T-helper 22 cell (primary cell): ENCODE results near the gene MAP7D2.

Source experiments
- DNase-seq: peaks from one replicate; pipeline ENCODE4 v3.0.0-alpha.2; 2020; ENCODE audit warnings: low read depth

Gene MAP7D2

DNA sequence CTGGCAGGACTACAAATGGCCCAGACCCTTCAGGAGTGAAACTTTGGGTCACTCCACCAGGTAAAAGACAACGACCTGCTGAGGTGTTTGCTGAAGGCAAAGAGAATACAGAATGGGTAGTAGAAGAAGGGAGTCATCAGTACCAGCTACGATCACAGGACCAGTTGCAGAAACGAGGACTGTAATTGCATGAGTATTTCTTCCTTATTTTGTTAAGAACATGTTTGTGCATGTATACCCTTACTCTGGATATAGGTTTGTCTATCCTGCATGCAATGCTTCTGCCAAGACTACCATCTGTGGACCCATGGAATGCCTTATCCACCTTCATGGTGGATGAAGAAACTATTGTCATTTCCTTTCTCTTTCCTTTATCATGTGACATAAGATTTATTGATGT is 77.7 kb downstream of the MAP7D2 start:
- no peak for DNase-seq

DNA sequence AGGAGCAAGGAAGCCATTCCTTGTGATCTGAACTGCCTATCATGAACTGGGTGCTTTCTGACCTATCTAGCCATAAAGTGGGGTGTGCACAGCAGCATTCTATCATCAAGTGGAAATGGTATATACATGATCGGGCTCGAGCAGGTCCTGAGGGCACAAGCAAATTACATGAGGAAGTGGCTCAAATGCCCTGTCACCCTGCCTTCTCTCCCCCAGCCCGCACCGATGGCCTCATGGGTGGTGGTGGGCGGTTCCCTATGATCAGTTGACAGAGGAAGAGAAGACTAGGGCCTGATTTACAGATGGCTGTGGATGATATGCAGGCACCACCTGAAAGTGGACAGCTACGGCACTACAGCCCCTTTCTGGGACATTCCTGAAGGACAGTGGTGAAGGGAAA is 79.5 kb downstream of the MAP7D2 start:
- no peak for DNase-seq

DNA sequence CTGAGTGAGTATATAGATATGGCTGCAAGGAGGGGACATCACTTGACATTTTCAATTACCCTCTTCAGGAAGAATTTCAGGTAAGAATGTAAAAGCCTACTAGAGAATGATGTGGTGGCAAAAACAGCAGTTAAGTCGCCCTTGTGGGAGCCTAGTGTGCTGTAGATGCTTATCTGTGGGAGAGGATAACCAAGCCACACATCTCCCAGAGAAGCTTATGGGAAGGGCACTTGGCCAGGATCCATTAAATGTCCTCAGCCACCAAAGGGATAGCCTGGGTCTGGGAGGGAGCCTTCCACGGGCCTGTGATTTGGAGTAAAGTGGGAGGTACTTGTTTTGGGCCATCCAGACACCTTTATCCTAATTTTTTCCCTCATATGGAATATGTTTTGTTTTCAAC is 84.5 kb downstream of the MAP7D2 start:
- DNase-seq, result no peak

DNA sequence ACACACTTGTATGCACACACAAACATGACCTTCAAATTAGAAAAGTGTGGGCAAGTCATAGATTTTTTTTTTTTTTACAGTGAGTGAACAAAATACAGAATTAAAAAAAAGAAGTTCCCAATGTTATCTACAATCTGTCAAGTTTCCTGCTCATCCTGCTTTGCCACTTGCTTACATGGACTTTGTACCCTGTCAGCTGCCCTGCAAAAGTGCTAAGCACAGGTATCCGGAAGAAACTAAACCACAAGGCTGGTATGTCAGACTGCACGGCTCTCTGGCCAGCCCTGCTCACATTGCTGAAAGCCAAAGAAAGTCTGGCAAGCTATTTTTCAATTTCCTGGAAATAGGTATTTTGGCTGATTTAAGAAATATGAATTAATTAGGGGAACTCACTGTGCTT is 87.0 kb downstream of the MAP7D2 start:
- DNase-seq, result no peak

DNA sequence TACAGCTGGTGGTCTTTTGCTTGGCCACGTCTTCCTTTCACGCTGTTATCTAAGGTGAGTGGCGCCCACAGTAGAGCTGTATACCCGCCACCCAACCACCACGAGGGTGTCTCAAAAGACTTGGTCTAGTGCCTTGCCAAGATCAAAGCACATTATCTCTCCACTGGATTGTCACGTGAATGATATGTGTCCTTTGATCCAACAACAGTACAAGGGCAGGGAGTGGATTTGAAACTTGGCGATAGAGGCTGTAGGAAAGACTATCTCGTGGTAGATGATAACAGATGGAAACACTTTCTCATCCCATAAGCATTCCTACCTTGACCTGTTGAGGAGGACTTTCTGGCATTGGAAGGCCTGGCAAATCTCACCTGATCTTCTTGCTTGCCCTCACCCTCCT is 88.1 kb downstream of the MAP7D2 start:
- no peak for DNase-seq

DNA sequence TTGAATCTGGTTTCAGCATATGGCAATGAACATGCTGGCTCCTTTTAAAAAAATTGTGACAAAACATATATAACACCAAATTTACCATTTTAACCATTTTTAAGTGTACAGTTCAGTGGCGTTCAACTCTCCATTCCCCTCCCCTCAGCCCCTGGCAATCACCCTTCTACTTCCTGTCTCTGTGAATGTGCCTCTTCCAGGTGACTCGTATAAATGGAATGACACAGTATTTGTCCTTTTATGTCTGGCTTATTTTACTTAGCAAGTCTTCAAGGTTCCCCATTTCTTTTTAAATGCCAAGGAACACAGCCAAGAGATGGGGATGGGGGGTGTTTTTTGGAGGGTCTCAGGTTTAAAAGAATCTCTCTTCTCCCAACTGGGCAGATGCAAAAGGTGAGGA is 90.4 kb downstream of the MAP7D2 start:
- DNase-seq, result no peak

DNA sequence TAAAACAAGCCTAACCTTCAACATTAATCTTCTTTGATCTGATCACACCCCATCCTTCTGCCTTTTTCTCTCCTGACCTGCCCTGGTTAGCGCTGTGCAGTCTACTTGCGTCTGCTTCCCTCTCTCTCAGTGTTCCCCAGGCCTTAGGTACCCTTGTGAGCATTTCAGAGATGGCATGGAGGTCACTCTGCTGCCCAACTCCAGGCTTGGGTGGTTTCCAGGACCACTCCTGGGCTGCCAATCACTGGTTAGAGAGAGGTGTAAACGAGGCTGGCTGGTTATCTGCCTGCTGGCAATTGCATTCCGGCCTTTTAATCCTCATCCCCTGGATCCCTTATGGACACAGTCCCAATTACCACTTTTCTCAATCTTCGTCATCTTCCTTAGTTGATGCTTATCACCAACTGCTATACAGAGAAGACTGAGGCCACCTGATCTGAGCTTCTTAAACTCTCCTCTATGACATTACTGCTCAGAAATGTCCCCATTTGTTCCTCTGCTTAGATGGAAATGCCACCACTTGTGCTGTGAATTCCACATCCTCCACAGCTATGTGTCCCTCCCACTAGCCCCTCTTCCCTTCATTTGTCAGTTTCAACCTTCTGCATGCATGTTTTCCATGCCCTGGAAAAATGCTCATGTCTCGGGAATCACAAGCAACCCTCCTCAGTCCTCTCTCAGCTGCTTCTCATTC is 96.9 kb downstream of the MAP7D2 start:
- DNase-seq, result no peak

DNA sequence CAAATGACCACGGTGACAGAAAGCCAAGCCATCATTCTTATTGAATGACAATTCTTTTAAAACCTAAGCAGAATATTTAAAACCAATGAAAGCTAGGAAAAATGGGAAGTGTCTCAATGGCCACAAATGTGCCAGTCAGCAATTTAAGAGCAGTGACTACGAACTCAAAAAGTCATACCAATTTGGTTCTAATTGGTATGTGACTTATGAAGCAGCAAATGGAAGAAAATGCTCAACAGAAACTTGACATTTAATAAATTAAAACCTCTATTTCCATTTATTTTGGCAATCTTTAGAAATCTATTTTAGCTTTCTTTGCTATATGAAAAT is 100.1 kb downstream of the MAP7D2 start:
- no peak for DNase-seq

DNA sequence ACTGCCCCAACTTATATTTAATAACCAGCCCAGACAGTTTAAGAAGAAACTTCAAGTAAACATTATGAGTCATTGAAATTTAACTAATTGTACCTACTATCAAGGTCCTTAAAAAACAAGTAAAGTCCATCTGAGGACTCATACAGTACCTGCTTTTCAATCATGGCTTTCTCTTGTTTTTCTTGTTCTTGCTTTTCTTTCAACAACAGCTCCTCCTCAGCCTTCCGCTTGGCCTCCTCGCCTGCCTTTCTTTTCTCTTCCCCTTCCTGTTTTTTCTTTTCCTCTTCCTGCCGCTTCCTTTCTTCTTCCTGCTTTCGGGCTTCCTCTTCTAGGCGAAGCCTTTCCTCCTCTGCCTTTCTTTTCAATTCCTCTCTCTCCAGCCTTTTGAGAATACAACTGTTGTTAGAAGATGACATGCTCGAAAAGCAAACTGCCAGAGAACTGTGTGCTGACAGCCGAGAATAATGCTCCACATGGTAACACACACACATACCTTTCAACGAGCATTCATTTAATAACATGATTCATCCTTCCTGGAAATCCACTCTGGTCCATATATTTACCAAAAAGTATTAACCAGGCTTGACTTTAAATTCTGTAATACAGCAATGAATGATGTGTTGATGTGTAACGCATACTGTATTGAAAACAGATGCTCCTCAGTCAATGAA is 100.6 kb downstream of the MAP7D2 start:
- no peak for DNase-seq

DNA sequence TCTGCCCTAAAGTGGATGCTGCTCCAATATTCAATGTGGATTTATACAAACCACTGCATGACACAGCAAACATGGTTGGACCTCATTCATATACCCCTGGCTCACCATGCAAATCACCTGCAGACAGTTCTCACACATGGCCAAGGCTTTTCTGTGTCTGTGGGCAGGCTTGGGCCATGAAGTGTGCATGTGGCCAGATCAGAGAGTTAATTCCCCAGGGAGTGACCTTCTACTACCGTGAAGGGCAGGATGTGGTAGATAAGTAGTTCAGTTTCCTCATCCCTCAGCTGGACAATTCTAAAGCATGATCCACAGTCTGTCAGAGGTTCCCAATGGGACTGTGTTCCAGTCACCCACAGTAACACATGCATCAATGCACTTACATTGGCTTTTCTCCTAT is 101.3 kb downstream of the MAP7D2 start:
- DNase-seq, result no peak

DNA sequence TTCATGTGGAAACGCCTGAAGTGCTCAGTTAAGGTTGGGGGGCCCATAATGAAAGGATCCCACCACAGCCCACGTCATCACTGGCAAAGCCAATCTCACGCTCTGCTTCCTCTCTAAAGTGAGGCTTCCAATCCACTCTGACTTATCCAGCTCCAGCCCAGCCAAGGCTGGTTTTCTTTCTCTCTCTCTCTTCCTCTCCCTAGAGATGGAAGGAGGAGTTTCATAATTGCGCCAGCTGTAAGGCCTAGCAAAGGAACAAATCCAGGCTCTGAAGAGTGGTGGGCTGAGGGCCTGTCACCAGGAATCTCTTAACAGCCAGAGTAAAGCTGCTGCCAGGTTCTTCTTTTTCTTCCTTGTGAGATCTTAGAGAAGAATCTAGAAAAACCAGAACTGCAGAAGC is 105.1 kb downstream of the MAP7D2 start:
- DNase-seq, result no peak

DNA sequence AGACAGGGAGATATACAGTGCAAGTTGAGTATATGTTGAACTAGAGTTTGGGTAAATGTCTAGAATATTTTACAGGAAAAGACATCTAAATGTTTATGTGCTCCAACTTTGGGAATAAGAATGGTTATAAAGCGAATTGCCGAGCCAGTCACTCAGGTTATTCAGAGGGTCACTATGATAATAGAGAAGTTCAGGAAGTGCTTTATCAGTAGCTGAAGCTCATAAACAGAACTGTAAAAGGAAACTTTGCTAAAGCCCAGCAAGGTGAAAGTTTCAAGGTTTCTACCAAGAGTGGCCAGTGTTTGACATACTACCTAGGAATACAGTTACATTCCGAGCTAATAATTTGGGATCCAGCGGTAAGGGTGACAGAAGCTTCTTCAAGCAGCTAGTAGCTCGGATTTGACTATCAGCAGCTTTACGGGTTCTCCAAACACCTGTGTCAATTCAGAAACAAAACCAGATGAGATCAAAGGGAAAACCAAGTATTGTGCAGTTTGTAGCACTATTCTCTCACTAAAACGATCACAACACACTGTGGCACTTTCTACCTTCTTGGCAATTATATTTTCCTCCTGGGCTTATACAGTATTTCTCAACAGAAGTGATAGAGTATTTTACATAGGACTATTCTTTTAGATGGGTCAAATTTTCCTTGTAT is 108.6 kb downstream of the MAP7D2 start:
- no peak for DNase-seq

DNA sequence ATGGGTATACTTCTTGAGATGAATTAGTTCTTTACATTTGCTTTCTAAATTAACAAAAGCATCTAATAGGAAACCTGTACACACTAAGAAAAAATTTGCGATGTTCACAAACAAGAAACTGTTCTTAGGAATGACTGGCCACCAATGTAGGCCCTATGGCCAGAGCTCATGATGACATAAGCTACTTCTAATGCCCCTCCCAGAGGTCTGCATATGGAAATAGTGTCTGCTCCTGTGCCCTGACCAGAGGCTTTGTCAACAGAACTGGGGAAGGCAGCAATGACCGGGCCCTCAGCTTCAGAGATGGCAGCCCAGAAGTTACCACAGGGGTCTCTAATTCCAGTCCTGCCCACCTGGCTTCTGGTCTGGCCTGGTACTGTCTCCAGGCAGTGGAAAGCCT is 110.8 kb downstream of the MAP7D2 start:
- no peak for DNase-seq

DNA sequence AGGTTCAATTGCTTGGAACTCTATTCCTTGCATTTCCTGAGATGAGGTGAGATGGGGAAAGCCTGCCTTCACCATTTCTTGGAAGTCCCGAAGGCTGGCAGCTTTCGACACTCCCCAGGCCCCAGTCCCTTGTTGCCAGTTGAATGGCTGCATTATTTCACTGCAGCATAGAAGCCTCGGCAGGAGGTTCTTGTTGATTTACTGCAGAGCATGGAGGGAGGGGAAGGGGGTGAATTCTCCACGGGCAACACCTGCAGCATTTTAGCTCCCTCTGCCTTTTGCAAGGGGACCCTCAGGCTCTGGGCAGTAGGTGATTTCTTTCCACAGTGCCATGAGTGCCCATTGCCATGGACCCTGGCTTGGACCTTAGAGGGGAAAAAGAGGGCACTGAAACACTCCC is 115.1 kb downstream of the MAP7D2 start:
- no peak for DNase-seq

DNA sequence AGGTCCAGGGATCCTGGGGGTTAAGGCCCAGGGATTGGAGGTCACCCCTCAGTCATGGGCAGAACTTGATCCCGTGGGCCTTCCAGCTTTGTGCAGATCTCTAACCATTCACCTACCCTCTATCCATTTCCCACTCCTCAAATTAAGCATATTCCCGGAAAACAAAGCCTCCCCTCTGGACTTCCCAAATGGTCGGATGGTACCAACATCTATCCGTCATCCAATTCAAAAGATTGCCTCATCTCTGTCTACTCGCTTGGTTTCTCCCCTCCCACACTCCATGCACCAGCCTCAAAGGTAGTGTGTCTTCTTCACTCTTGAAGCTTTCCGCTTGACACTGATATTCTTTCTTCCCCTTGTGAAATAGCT is 125.4 kb downstream of the MAP7D2 start:
- DNase-seq, result no peak

DNA sequence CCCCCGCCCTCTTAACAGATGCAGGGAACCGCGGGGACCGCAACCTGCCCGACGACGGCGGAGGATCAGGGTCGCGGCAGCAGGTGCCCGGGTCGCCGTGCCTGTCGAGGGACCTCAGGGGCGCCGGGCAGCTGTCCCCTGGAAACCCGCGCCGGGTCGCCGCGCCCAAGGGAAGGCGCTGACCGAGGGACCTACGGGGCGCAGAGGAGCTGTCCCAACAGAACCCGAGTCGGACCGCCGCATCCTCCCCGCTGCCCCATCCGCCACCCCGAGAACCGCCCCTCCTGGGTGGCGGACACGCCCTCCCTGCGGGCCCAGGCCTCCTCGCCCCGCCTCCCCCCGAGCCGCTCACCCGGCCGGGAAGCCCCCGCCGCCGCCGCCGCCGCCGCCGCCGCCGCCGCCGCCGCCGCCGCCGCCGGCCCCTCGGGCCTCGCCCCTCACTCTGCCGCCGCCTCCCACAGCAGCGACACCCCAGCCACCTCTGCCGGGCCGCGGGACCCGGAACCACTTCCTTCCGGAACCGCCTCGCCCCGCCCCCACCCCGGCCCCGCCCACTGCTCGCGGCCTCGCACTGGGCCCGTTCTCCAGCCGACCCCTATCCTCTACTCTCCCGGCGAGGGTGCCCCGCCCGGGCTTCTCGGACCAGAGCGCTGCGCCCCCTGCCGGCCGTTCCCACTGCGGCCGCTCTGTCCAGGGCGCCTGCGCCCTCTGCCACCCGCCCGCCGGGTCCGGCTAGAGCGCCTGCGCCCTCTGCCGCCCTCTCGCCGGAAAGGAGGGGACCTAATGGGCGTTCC is 126.0 kb downstream of the MAP7D2 start, which contains the start of gene BCLAF3:
BCLAF3 (minus strand) TSS at position 506 of the 794 bp plus-strand sequence. CDS start 20,797 bp downstream, outside the sequence.
- peak; percentile 68 for DNase-seq

DNA sequence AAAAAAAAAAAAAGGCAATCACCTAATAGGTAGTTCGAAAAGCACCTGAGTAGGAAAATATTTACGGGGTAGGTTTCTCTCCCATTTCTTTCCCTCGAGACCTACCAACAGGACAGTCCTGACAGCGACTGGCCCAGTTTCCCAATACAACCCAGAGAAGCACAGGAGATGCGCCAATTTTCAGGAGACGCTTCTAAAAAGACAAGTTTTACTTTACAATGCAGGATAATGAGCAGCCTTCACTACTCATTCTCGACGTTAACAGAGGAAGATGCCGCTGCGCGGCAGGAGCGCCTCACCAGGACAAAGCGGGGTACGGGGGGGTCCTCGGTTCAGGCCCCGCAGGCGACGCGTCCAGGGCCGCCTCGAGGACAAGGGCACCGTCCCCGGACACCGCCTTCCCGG is 126.6 kb downstream of the MAP7D2 start:
- DNase-seq, result no peak

DNA sequence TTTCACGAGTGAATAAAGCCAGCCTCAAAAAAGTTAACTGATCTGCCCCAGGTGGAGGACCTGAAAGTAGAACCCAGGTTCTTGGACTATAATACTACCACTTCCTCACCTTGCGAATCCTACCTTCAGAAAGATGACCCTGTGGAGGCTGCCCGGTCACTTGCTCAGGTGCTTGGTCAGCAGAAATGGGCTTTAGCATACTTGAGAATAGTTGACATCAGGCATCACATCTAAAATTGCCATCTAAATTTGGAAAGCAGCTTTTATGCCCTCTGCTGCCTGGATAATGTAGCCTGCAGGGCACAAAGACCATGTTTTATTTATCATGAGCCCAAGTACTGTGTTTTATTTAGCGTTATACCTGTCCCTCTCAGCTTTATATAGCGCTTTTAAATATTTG is 128.9 kb downstream of the MAP7D2 start:
- no peak for DNase-seq

DNA sequence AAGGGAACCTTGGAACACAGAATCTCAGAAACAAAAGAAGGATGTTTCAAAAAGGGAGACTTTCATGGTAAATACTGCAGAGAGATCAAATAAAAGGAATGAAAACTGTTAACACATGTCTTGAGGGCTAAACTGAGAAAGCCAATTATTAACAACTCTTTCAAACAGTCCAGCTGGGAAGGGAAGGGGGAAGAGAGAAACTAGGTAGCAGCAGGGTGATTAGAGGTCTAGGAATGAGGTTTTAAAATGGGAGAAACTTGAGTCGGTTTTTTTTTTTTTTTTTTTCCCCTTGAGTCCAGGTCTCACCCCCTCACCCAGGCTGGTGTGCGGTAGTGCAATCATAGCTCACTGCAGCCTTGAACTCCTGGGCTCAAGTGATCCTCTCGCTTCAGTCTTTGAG is 130.2 kb downstream of the MAP7D2 start:
- no peak for DNase-seq

DNA sequence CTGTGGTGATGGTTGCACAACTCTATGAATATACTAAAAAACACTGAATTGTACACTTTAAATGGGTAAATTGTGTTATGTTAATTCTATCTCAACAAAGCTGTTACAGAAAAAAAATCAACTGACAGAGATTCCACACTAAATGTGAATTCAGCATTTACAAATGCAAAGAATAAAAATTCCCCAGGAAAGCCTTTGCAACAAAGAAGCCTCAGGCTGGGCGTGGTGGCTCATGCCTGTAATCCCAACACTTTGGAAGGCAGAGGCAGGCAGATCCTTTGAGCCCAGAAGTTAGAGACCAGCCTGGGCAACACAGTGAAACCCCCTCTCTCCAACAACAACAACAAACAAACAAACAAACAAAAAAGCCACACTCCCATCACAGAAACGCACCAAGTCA is 134.8 kb downstream of the MAP7D2 start:
- no peak for DNase-seq

DNA sequence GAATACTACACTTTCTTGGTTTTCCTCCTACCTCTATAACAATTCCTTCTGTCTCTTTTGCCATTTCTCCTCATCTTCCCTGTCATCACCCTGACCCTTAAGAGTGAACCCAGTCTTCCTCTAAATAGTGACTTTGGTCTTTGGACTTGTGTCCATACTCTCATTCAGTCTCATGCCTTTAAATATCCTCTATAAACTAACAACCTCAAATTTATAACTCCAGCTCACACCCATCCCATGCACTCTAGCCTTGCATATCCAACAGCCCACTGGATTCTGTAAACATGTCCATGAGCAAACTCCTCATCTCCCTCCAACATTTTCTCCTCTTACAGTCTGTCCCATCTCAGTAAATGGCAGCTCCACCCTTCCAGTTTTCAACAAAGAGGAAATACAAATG is 140.9 kb downstream of the MAP7D2 start:
- DNase-seq, result no peak

DNA sequence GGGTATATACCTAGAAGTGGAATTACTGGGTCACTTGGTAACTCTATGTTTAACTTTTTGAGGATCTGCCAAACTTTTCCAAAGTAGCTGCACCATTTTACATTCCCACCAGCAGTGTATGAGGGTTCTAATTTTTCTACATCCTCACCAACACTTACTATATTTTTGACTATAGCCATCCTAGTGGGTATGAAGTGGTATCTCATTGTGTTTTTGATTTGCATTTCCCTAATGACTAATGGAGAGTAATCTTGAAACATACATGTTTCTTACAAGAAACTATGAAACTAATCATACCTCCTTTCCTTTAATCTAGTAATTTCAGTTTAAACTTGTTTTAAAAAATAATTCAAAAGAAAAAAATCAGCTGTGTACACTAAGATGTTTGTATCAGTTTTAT is 143.7 kb downstream of the MAP7D2 start:
- no peak for DNase-seq

DNA sequence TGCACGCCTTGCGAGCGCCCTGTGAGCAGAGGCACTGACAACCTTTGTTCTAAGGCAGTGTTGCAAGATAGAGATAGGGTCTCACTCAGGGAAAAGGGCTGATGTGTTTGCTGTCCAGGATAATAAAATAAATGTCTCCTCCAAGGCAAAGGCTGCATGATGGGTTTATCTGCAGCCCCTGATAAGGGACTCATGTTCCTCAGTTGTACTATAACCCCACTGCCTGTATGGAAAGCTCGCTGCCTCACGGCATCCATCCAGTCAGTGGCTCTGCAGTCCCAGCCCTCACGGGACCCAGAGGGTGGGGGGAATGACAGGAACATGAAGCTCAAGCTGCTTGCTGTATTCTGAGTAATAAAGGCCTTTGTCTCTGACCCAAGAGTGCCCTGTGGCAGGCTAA is 148.4 kb downstream of the MAP7D2 start:
- no peak for DNase-seq
